HG02759 (cell line): ENCODE data around the gene NLRP1.
A peak's percentile ranks its signal among the peaks of the same experiment; 100 is the strongest.

Experiments used
- ATAC-seq: cut with Tn5 transposase; IDR thresholded peaks from one replicate; pipeline ENCODE4 v1.9.1; 2021; ENCODE audit warnings: mild to moderate bottlenecking, moderate library complexity; ENCODE audit not compliant: unreplicated experiment

Gene NLRP1

GRCh38 chr17:5526821-5527598 lies 57.3 kb downstream of the NLRP1 start:
- no peak for ATAC-seq

GRCh38 chr17:5523249-5523648 lies 61.1 kb downstream of the NLRP1 start:
- ATAC-seq, result no peak

- no peak for ATAC-seq
These were observed 61.8 kb downstream of the NLRP1 start for GRCh38 chr17:5522476-5522875.

GRCh38 chr17:5516060-5516792 lies 68.1 kb downstream of the NLRP1 start:
- no peak for ATAC-seq

GRCh38 chr17:5514976-5515375 lies 69.3 kb downstream of the NLRP1 start:
- no peak for ATAC-seq

GRCh38 chr17:5513628-5514027 lies 70.7 kb downstream of the NLRP1 start:
- no peak for ATAC-seq

GRCh38 chr17:5511401-5512225 lies 72.7 kb downstream of the NLRP1 start:
- ATAC-seq, result no peak

GRCh38 chr17:5510771-5511170 lies 73.5 kb downstream of the NLRP1 start:
- no peak for ATAC-seq

- ATAC-seq, result no peak
These were observed 74.8 kb downstream of the NLRP1 start for GRCh38 chr17:5509482-5509881.

- no peak for ATAC-seq
These were observed 75.5 kb downstream of the NLRP1 start for GRCh38 chr17:5508810-5509209.

GRCh38 chr17:5506307-5506706 lies 78.0 kb downstream of the NLRP1 start:
- ATAC-seq, result no peak

- ATAC-seq, result no peak
These were observed 81.8 kb downstream of the NLRP1 start for GRCh38 chr17:5502552-5502951.

- ATAC-seq, result no peak
These were observed 82.6 kb downstream of the NLRP1 start for GRCh38 chr17:5501685-5502084.

GRCh38 chr17:5500589-5501391 lies 83.5 kb downstream of the NLRP1 start:
- ATAC-seq, result peak; percentile 68

GRCh38 chr17:5500247-5500588 lies 84.1 kb downstream of the NLRP1 start:
- ATAC-seq, result no peak

- no peak for ATAC-seq
These were observed 84.7 kb downstream of the NLRP1 start for GRCh38 chr17:5499476-5500231.

GRCh38 chr17:5492970-5493369 lies 91.3 kb downstream of the NLRP1 start:
- no peak for ATAC-seq

GRCh38 chr17:5488752-5489151 lies 95.6 kb downstream of the NLRP1 start:
- ATAC-seq, result no peak

- ATAC-seq, result peak; percentile 85
These were observed 97.8 kb downstream of the NLRP1 start, which contains the start of gene MIS12 for GRCh38 chr17:5486206-5487124. MIS12 (plus strand) TSS chr17:5486566; CDS start chr17:5488863, 2,297 bp downstream.
